ENCODE data around the gene DPP7. TPM values are rescaled to one million over a fixed set of nuclear protein-coding genes. Genes with fewer than 3 reads are reported as not detected.

DPP7 gene
- total and polyA plus RNA-seq, 10 of the 15 experiments (the other 5 are each of a cell fraction or from before 2014, with no cell fraction given), result 0.68 to 245 (median 106) TPM

DNA sequence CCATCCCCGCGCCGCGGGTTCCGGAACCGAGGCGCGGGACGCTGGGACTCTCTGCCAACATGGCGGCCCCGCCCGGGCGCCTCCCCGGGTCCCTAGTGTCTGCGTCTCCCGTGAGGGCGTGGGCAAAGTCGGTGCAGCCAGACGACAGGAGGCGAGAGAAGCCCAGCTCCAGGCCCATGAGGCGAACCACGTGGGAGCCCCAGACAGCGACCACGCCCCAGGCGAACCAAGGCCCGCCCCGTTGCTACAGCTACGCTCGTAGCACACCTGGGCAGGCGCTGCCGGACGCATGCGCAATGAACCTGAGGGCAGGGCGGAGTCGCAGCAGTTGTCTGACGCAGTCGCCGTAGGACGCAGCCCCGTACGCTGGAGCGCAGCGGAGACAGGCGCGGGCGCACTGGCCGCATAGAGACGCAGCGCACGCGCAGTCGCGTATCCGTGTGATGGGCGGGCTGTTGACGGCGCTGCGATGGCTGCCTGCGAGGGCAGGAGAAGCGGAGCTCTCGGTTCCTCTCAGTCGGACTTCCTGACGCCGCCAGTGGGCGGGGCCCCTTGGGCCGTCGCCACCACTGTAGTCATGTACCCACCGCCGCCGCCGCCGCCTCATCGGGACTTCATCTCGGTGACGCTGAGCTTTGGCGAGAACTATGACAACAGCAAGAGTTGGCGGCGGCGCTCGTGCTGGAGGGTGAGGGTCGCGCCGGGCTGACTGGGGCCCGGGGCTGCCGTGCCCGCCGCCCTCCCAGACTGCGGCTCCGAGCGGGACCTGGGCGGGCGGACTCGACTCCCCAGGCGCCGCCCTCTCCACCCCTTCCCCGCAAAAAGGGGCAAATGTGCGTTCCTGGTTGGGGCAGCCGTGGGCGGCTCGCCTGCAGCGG lies 27.8 kb downstream of the DPP7 start, which contains the start of gene MAN1B1 (continued):
- TF ChIP-seq, protein P1, sequence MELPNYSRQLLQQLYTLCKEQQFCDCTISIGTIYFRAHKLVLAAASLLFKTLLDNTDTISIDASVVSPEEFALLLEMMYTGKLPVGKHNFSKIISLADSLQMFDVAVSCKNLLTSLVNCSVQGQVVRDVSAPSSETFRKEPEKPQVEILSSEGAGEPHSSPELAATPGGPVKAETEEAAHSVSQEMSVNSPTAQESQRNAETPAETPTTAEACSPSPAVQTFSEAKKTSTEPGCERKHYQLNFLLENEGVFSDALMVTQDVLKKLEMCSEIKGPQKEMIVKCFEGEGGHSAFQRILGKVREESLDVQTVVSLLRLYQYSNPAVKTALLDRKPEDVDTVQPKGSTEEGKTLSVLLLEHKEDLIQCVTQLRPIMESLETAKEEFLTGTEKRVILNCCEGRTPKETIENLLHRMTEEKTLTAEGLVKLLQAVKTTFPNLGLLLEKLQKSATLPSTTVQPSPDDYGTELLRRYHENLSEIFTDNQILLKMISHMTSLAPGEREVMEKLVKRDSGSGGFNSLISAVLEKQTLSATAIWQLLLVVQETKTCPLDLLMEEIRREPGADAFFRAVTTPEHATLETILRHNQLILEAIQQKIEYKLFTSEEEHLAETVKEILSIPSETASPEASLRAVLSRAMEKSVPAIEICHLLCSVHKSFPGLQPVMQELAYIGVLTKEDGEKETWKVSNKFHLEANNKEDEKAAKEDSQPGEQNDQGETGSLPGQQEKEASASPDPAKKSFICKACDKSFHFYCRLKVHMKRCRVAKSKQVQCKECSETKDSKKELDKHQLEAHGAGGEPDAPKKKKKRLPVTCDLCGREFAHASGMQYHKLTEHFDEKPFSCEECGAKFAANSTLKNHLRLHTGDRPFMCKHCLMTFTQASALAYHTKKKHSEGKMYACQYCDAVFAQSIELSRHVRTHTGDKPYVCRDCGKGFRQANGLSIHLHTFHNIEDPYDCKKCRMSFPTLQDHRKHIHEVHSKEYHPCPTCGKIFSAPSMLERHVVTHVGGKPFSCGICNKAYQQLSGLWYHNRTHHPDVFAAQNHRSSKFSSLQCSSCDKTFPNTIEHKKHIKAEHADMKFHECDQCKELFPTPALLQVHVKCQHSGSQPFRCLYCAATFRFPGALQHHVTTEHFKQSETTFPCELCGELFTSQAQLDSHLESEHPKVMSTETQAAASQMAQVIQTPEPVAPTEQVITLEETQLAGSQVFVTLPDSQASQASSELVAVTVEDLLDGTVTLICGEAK (IDR thresholded peaks at IDR 0.05; ENCODE audit: borderline replicate concordance), result no peak
- TF ChIP-seq CHD2 (IDR thresholded peaks at IDR 0.05; ENCODE audit: borderline replicate concordance, low read depth, low read length), result 0 out of 2 replicates have a peak, but pooled peaks have one; percentile 21
- no peak for TF ChIP-seq MTA2 (IDR thresholded peaks at IDR 0.05; ENCODE audit: low read depth)
- TF ChIP-seq SMAD5 (IDR thresholded peaks at IDR 0.05; ENCODE audit: low read depth), result peak; percentile 78
- TF ChIP-seq SMARCA5 (IDR thresholded peaks at IDR 0.05), result peak; percentile 91; the same call in 1 of the 2 replicates
- TF ChIP-seq, protein P2, sequence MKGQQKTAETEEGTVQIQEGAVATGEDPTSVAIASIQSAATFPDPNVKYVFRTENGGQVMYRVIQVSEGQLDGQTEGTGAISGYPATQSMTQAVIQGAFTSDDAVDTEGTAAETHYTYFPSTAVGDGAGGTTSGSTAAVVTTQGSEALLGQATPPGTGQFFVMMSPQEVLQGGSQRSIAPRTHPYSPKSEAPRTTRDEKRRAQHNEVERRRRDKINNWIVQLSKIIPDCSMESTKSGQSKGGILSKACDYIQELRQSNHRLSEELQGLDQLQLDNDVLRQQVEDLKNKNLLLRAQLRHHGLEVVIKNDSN (IDR thresholded peaks at IDR 0.05; ENCODE audit: borderline replicate concordance, extremely low read length, insufficient read depth, low read depth, low read length), result no peak
- no peak for TF ChIP-seq IKZF2 (IDR thresholded peaks at IDR 0.05)
- TF ChIP-seq FOXM1 (IDR thresholded peaks at IDR 0.05; ENCODE audit: low read depth, low read length), result no peak
- no peak for TF ChIP-seq NFXL1 (IDR thresholded peaks at IDR 0.05; ENCODE audit: borderline replicate concordance)
- TF ChIP-seq BRCA1 (IDR thresholded peaks at IDR 0.05; ENCODE audit: low read depth, low read length), result no peak
- peak; percentile 89 for TF ChIP-seq RAD51 (IDR thresholded peaks at IDR 0.05)
- TF ChIP-seq, protein P3, sequence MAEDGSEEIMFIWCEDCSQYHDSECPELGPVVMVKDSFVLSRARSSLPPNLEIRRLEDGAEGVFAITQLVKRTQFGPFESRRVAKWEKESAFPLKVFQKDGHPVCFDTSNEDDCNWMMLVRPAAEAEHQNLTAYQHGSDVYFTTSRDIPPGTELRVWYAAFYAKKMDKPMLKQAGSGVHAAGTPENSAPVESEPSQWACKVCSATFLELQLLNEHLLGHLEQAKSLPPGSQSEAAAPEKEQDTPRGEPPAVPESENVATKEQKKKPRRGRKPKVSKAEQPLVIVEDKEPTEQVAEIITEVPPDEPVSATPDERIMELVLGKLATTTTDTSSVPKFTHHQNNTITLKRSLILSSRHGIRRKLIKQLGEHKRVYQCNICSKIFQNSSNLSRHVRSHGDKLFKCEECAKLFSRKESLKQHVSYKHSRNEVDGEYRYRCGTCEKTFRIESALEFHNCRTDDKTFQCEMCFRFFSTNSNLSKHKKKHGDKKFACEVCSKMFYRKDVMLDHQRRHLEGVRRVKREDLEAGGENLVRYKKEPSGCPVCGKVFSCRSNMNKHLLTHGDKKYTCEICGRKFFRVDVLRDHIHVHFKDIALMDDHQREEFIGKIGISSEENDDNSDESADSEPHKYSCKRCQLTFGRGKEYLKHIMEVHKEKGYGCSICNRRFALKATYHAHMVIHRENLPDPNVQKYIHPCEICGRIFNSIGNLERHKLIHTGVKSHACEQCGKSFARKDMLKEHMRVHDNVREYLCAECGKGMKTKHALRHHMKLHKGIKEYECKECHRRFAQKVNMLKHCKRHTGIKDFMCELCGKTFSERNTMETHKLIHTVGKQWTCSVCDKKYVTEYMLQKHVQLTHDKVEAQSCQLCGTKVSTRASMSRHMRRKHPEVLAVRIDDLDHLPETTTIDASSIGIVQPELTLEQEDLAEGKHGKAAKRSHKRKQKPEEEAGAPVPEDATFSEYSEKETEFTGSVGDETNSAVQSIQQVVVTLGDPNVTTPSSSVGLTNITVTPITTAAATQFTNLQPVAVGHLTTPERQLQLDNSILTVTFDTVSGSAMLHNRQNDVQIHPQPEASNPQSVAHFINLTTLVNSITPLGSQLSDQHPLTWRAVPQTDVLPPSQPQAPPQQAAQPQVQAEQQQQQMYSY (CRISPR knock-in tag; IDR thresholded peaks at IDR 0.05), result no peak
- TF ChIP-seq RB1 (IDR thresholded peaks at IDR 0.05; ENCODE audit: borderline replicate concordance), result peak; percentile 70; the same call in 1 of the 2 replicates
- TF ChIP-seq RBBP5 (conservative IDR thresholded peaks at IDR 0.05), result no peak
- TF ChIP-seq CHD1 (IDR thresholded peaks at IDR 0.05; ENCODE audit: low read depth, low read length), result 0 out of 2 replicates have a peak, but pooled peaks have one; percentile 57
- TF ChIP-seq PML (IDR thresholded peaks at IDR 0.05; ENCODE audit: low read length), result no peak
